H1 (cell line): Measurements from ENCODE around the gene SLAIN2. TPM values are rescaled to one million over a fixed set of nuclear protein-coding genes. Genes with fewer than 3 reads are reported as not detected.

Source experiments
- CTCF ChIP-seq, 3 experiments: IDR thresholded peaks; 1 replicate in 2 of 3; 2 replicates in 1 of 3; pipeline versions ENCODE4 v1.5.1 to v1.6.1; 2011; ENCODE audit warnings: low read length in 3 of 3, mild to moderate bottlenecking in 3 of 3, inconsistent platforms in 2 of 3, low read depth in 1 of 3, moderate library complexity in 1 of 3; ENCODE audit not compliant: insufficient read depth in 1 of 3; ENCODE audit errors: control extremely low read depth in 1 of 3
- FOSL1 ChIP-seq: IDR thresholded peaks from 2 replicates; pipeline ENCODE4 v1.6.1; 2011; ENCODE audit warnings: mild to moderate bottlenecking, low read depth, low read length, moderate library complexity; ENCODE audit not compliant: insufficient read depth
- MAFK ChIP-seq: IDR thresholded peaks from 2 replicates; pipeline ENCODE4 v1.6.1; 2012; ENCODE audit warnings: low read depth, mild to moderate bottlenecking, improper control_type of control experiment, low read length
- NANOG ChIP-seq: IDR thresholded peaks from 2 replicates; pipeline ENCODE4 v1.6.1; 2011; ENCODE audit warnings: low read length, low read depth, mild to moderate bottlenecking, inconsistent platforms; ENCODE audit not compliant: insufficient read depth, poor library complexity, severe bottlenecking
- PHF8 ChIP-seq: fragments of 200-600 bp; sonication (generic); conservative IDR thresholded peaks from 2 replicates; pipeline ENCODE4 v1.7.1; 2012; ENCODE audit warnings: low read depth, mild to moderate bottlenecking, inconsistent platforms, low read length, moderate library complexity
- POLR2AphosphoS5 ChIP-seq: IDR thresholded peaks from 2 replicates; pipeline ENCODE4 v1.6.1; 2011; ENCODE audit warnings: low read depth, low read length
- POU5F1 ChIP-seq: IDR thresholded peaks from 2 replicates; pipeline ENCODE4 v1.6.1; 2011; ENCODE audit warnings: low read depth, mild to moderate bottlenecking, low read length, moderate library complexity
- polyA plus RNA-seq, 7 experiments: library from polyadenylated mRNA; depleted of rRNA in 3 of 7; stranded (reverse) in 5 of 7; unstranded in 2 of 7; fragments of >200 nt in 5 of 7; fragments of 200-250 nt in 2 of 7; gene quantifications; 1 replicate in 5 of 7; 2 replicates in 1 of 7; 4 replicates in 1 of 7; pipeline versions ENCODE4 v1.2.1 to v1.2.3, GENCODE V29; 2011 to 2013; ENCODE audit warnings: missing spikeins in 2 of 7, mixed read lengths in 2 of 7
- total RNA-seq: library from RNA; stranded (reverse); fragmentation: NEBNext Ultra II Directional; extraction: Animal tissue kit (Norgen Biotek cat#: 25700); gene quantifications from 2 replicates; pipeline ENCODE4 v1.2.1, GENCODE V29; 2021

Gene SLAIN2
- total and polyA plus RNA-seq, 2 of the 8 experiments (the other 6 are each of a cell fraction or from before 2014, with no cell fraction given) = 8.2 to 40.0 TPM

GRCh38 chr4:48431401-48431800 lies 90.1 kb downstream of the SLAIN2 start (continued):
- TF ChIP-seq POU5F1 (no peak), FOSL1 (no peak), NANOG (no peak), MAFK (no peak), CTCF (IDR thresholded peaks at IDR 0.05; ENCODE audit: control extremely low read depth in 1 of 3, insufficient read depth in 1 of 3, low read depth in 1 of 3, low read length in 3 of 3) (no peak), PHF8 (no peak), POLR2AphosphoS5 (no peak)
- TF ChIP-seq, all 59 proteins: peak for 0
